Gastroesophageal sphincter (tissue), 4 donors: ENCODE data around the gene FAM219A. TPM values are rescaled to one million over a fixed set of nuclear protein-coding genes. Genes with fewer than 3 reads are reported as not detected.

ENCODE experiments used
- ATAC-seq: fragments of 150-250 bp; one replicate; pipeline ENCODE4 v1.9.1; 2016; ENCODE audit warnings: mild to moderate bottlenecking, moderate library complexity
- H3K27ac ChIP-seq, 4 donors: fragments of 200-600 bp; sonication (generic) in 3 of 4; 1 replicate in 3 of 4; 2 replicates in 1 of 4; pipeline ENCODE4 v1.5.1; 2016 to 2019
- H3K27me3 ChIP-seq: fragments of 200-600 bp; sonication (generic); one replicate; pipeline ENCODE4 v1.5.1; 2019
- H3K36me3 ChIP-seq, 2 donors: fragments of 200-600 bp; sonication (generic); one replicate each; pipeline ENCODE4 v1.5.1; 2019; ENCODE audit warnings: control low read depth in 1 of 2
- H3K4me1 ChIP-seq, 3 donors: fragments of 200-600 bp; sonication (generic); 1 replicate in 2 of 3; 2 replicates in 1 of 3; pipeline ENCODE4 v1.5.1; 2016 to 2019; ENCODE audit warnings: control low read depth in 2 of 3
- H3K4me3 ChIP-seq, 2 donors: fragments of 200-600 bp; sonication (generic); one replicate each; pipeline ENCODE4 v1.5.1; 2019; ENCODE audit warnings: mild to moderate bottlenecking in 1 of 2, moderate library complexity in 1 of 2
- H3K9me3 ChIP-seq, 3 donors: fragments of 200-600 bp; sonication (generic); one replicate each; pipeline ENCODE4 v1.5.1; 2017 to 2019; ENCODE audit warnings: control low read depth in 2 of 3
- EP300 ChIP-seq: sonication (generic); formaldehyde crosslinking; IDR thresholded peaks from one replicate; pipeline ENCODE4 v1.6.1; 2017; ENCODE audit warnings: antibody characterized with exemption, mild to moderate bottlenecking
- POLR2A ChIP-seq, 2 donors: fragments of 450-650 bp; IDR thresholded peaks; one replicate each; pipeline ENCODE4 v1.6.1; 2017; ENCODE audit warnings: antibody characterized with exemption in 2 of 2, mild to moderate bottlenecking in 2 of 2, moderate library complexity in 1 of 2
- POLR2AphosphoS5 ChIP-seq: sonication (generic); formaldehyde crosslinking; IDR thresholded peaks from one replicate; pipeline ENCODE4 v1.6.1; 2017; ENCODE audit warnings: antibody characterized with exemption
- WGBS, 2 donors: methylation state at CpG; one replicate each; pipeline ENCODE4 v1.1.5; 2018; ENCODE audit warnings: low coverage in 1 of 2; 5-methylcytosine and 5-hydroxymethylcytosine counted together
- total RNA-seq, 4 donors: library from RNA; depleted of rRNA; stranded (reverse); fragments of >200 nt; gene quantifications; one replicate each; pipeline ENCODE4 v1.1.0, GENCODE V29; 2016
- TF ChIP-seq, protein P1 (sequence below), 4 experiments: fragments of 200-600 bp in 2 of 4; fragments of 450-650 bp in 2 of 4; sonication (generic) in 1 of 4; IDR thresholded peaks; one replicate each; pipeline ENCODE4 v1.5.1; 2017 to 2019; ENCODE audit warnings: antibody characterized with exemption in 4 of 4, mild to moderate bottlenecking in 2 of 4, moderate library complexity in 2 of 4

Gene FAM219A
- total RNA-seq, 4 donors from 2014 or later: 11.2 to 18.4 (median 13.4) TPM

DNA sequence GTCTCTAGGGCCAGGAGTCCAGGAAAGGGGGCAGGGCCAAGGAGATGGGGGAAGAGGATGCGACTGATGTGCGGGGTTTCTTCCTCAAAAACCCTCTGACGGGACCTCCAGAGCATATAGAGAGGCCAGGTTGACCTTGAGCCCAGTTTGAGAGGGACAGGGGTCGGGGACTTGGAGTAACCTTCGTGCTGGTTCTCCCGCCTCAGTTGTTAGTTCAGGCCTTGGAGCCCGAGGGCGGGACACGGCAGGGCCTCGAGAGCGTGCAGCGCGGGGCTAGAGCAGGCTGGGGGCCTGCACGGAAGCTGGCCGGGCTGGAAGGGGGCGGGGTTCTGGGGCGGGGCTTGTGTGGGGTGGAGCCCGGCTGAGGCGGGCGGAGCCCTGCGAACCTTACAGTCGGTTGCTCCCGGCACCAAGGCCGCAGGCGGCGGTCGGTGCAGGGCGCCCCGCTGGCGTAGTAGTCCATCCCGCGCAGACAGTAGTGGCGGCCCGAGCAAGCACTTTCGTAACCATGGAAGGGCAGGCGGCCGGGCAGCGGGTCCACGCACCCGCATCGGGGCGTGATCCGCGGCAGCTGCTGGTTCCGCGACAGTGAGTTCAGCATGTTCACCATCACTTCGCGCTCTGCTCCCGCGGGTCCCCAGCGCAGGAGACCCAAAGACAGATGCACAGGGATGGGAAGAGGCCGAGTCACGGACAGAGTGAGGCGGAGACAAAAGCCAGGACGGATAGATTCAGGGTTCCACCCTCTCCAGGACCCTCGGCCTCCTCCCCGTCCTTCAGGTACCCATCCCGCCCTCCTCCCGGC lies 77.7 kb downstream of the FAM219A start:
- Histone ChIP-seq H3K4me1 (peaks cover 0 to 52% (median 26%) of the 10 kb centered on the region in 3 donors), H3K4me3 (peak overlapping the region; percentile 48 to 65), H3K27ac (peak overlapping the region; percentile 52 to 88 (median 76)), H3K27me3 (no peaks in the 10 kb centered on the region), H3K36me3 (no peaks in the 10 kb centered on the region), H3K9me3 (no peaks in the 10 kb centered on the region)
- peak; percentile 67 to 77 for TF ChIP-seq POLR2A (IDR thresholded peaks at IDR 0.05)
- TF ChIP-seq, protein P1, sequence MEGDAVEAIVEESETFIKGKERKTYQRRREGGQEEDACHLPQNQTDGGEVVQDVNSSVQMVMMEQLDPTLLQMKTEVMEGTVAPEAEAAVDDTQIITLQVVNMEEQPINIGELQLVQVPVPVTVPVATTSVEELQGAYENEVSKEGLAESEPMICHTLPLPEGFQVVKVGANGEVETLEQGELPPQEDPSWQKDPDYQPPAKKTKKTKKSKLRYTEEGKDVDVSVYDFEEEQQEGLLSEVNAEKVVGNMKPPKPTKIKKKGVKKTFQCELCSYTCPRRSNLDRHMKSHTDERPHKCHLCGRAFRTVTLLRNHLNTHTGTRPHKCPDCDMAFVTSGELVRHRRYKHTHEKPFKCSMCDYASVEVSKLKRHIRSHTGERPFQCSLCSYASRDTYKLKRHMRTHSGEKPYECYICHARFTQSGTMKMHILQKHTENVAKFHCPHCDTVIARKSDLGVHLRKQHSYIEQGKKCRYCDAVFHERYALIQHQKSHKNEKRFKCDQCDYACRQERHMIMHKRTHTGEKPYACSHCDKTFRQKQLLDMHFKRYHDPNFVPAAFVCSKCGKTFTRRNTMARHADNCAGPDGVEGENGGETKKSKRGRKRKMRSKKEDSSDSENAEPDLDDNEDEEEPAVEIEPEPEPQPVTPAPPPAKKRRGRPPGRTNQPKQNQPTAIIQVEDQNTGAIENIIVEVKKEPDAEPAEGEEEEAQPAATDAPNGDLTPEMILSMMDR (IDR thresholded peaks at IDR 0.05): no peak
- TF ChIP-seq EP300: no peak
- peak; percentile 61 for TF ChIP-seq POLR2AphosphoS5
- peak; percentile 74 for ATAC-seq
- 19% methylated on average over 13 of the region's 59 CpGs; no CpG with 5 or more reads in 1 of the 2 donors for WGBS, 2 donors

DNA sequence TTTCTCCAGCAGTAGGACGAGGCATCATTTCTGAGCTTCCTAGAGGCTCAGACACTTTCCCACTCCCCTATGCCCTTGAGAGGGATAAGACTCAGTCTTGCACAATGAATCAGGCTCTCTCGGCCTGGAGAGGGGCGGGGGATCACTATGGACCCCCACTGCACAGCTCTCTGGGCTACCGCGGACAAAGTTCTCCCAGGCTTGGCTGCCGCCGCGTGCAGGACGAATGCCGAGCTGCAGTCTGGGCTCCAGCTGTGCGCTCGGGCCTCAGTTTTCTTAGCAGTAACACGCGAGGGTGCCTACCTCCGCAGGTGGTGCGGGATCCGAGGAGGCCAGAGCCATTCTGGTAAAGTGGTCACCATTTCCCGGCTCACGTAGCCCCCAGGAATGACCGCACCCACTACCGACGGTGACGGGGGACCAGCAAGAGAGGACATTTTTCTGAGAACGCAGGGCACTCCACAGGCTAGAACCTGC lies 78.3 kb downstream of the FAM219A start:
- no peaks in the 10 kb centered on the region for H3K36me3 ChIP-seq
- 75% methylated on average over 4 of the region's 24 CpGs; no CpG with 5 or more reads in 1 of the 2 donors for WGBS, 2 donors
- ATAC-seq: no peak
- no peak for TF ChIP-seq POLR2A (IDR thresholded peaks at IDR 0.05)
- no peak for TF ChIP-seq POLR2AphosphoS5
- H3K9me3 ChIP-seq: no peaks in the 10 kb centered on the region
- H3K27me3 ChIP-seq: no peaks in the 10 kb centered on the region
- peaks cover 0 to 58% (median 27%) of the 10 kb centered on the region in 3 donors for H3K4me1 ChIP-seq
- peak overlapping the region in 3 of 4 donors; percentile 74 to 88 (median 79) for H3K27ac ChIP-seq
- peak overlapping the region in 1 of 2 donors; percentile 65 for H3K4me3 ChIP-seq

DNA sequence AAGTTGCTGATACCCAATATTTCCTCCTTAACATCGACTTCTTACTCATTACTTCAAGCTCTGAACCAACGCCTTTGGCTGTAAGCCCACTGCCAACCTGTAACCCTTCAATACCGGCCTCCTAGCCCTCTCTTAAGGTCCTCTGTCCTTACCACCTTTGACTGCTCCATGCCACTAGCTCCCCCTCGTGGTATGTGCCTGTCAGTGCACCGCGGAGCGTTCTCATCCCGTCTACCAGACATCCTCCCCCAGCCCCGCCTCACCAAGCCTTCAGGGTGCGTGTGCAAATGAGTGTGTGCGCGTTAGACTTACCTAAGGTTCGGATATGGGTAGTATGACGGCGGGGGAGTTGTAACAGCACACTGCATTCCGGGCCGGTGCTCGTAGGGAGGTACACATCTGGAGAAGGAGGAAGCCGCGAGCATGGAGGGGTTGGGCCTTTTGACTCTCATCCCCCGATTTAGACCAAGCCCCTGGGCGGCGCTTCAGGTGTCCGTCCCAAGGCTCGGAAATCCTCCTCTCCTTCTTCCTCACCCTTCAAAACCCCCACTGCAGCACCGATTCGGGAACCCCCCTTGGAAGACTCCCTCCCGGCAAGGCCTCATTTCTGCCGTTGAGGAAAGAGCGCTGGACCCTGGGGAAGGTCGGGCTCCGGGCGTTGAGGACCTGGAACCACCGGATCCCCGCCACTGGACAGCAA lies 78.9 kb downstream of the FAM219A start:
- Histone ChIP-seq H3K27ac (peak overlapping the region in 3 of 4 donors; percentile 74 to 88 (median 79)), H3K4me1 (peaks cover 0 to 64% (median 27%) of the 10 kb centered on the region in 3 donors), H3K9me3 (no peaks in the 10 kb centered on the region), H3K27me3 (no peaks in the 10 kb centered on the region), H3K36me3 (no peaks in the 10 kb centered on the region), H3K4me3 (peak overlapping the region in 1 of 2 donors; percentile 65)
- 8 to 11% methylated on average over 11 to 15 of the region's 35 CpGs for WGBS, 2 donors
- TF ChIP-seq, protein P1 (IDR thresholded peaks at IDR 0.05): peak in 3 of 4 experiments; percentile 97 to 99 (median 97)
- TF ChIP-seq POLR2AphosphoS5 (peak; percentile 28), POLR2A (IDR thresholded peaks at IDR 0.05) (no peak), EP300 (no peak)
- peak; percentile 52 for ATAC-seq

DNA sequence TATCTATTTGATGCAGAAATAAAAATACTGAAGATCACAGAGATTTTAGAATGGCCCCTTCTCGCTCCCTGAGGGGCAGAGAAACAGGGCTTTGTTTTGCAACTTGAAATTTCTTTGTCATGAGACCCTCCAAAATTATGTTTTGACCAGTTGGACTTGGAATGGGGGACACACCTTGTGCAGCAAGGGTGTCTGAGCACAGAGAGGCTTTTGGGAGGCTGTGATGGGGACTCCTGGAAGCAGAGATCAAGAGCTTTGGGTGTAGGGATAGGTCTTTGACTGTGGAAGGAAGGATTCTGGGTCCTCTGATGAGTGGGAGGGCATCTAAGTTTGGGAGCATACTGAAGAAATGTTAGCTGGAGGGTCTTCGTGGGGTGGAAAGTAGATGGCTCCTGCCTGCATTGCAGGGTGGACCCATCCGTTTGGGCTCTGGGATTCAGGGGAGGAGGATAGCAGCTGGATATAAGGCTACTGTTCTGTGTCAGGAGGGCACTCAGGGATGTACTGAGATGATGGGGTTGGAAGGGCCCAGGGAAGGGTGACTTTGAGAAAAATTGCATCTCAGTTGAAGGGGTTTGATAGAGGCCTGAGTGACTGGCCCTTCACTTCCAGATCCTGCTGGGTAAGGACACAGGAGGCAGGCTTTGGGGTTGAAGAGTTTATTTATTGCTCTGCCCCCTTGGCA lies 79.9 kb downstream of the FAM219A start:
- no peak for ATAC-seq
- peak overlapping the region in 3 of 4 donors; percentile 25 to 34 (median 26) for H3K27ac ChIP-seq
- TF ChIP-seq EP300 (no peak), POLR2AphosphoS5 (no peak), POLR2A (IDR thresholded peaks at IDR 0.05) (no peak)
- TF ChIP-seq, protein P1 (IDR thresholded peaks at IDR 0.05): no peak
- no peak overlapping the region for H3K4me3 ChIP-seq
- WGBS, 2 donors: 84 to 87% methylated on average over 2 to 3 of the region's 3 CpGs
- H3K4me1 ChIP-seq: peaks cover 0 to 74% (median 27%) of the 10 kb centered on the region in 3 donors
- H3K27me3 ChIP-seq: no peaks in the 10 kb centered on the region
- H3K9me3 ChIP-seq: no peaks in the 10 kb centered on the region
- H3K36me3 ChIP-seq: no peaks in the 10 kb centered on the region

DNA sequence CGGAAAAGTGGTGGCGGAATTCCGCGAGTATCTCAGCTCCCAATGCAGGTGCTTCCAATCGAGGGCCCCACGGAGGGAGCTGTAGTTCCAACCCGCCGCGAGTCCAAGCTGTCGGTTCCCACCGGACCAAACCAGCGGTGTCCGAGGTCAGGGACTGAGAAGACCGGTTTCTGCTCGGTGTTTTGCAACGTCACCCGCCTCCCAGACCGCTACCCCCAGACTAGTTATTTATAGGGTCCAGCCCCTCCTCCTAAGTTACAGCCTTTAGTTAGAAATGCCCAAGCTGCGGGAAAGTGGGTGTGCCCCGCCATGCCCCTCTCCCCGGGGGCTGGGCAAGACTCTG lies 81.0 kb downstream of the FAM219A start:
- 7% methylated on average over 14 of the region's 21 CpGs; no CpG with 5 or more reads in 1 of the 2 donors for WGBS, 2 donors
- TF ChIP-seq, protein P1 (IDR thresholded peaks at IDR 0.05): peak in 1 of 4 experiments; percentile 6
- no peak for TF ChIP-seq EP300
- peaks cover 0 to 4% of the 10 kb centered on the region in 2 donors for H3K36me3 ChIP-seq
- H3K4me1 ChIP-seq: peaks cover 0 to 74% (median 27%) of the 10 kb centered on the region in 3 donors
- peak overlapping the region; percentile 53 to 86 for H3K4me3 ChIP-seq
- H3K27me3 ChIP-seq: no peaks in the 10 kb centered on the region
- no peaks in the 10 kb centered on the region for H3K9me3 ChIP-seq
- H3K27ac ChIP-seq: peak overlapping the region in 3 of 4 donors; percentile 76 to 88 (median 86)
- no peak for ATAC-seq
